HG02852 (cell line): ENCODE data around the gene TMEM244.
"Not testable (repeated sequence)": the region's sequence is repeated elsewhere in the genome, so short reads cannot be mapped to it uniquely, and the experiment has no call there.

Experiments used
- ATAC-seq: cut with Tn5 transposase; IDR thresholded peaks from one replicate; pipeline ENCODE4 v1.9.1; 2021; ENCODE audit warnings: mild to moderate bottlenecking, moderate library complexity; ENCODE audit not compliant: unreplicated experiment

The TMEM244 gene

DNA sequence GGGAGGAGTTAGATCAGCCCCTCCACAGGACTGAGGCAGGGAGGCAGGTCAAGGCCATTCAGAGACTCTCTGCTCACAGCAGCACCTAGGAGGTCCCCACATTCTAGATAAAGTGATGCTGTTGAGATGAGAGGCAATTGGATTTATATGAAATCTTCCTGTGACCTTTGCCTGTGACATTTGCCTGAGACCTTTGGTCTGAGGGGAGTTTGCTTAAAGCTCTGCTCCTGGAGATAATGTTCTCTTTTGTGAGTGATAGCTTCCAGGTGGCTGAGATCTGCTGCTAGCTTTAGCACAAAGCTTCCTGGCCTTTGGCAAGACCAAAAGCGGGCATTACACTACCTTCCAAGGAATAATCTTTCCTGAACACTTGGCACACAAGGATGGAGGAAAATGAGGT is 43.3 kb downstream of the TMEM244 start:
- no peak for ATAC-seq

DNA sequence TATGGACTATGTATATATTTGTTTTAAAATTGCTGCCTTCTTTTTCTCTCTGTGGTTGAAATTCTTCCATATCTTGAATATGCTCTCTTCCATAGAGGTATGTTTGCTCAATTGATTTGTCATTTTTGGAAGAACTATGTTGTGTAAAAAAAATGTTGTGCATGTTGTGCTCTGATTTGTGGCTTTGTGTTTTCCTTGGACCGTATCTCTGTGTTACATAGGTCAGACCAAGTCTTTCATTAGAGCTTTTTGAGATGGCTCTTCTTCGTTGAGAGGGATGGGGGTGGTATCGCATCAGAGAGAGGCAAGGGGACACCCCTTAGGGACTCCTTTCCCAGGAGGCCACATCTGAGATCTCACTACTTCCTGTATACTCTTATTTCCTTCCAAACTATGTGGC is 43.8 kb downstream of the TMEM244 start:
- ATAC-seq: no peak

DNA sequence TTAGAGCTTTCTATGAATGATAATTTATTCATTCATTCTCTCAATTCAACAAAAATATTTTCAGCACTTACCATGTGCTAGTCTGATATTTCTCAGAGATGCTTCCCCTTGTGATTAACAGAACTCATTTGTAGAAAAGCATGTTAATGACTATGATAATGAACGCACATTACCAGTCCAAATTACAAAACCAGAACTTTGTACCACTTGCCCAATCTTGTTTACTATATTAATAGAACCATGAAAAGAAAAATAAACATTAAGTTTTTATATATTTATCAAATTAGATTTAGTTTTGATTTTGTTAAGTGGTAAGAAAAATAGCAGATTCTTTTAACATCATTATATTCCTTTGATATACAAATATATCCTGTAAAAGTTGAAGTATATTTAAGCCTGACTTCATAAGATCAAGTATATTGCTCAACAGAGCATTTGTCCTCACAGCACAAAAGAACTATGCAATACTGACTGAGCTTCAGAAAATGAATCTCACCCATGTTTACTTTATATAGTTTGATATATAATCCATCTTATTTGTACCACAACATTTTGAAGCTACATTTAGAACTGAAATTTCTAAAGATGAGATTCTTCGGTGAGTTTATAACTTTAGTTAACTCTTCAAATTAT is 48.9 kb downstream of the TMEM244 start:
- no peak for ATAC-seq

DNA sequence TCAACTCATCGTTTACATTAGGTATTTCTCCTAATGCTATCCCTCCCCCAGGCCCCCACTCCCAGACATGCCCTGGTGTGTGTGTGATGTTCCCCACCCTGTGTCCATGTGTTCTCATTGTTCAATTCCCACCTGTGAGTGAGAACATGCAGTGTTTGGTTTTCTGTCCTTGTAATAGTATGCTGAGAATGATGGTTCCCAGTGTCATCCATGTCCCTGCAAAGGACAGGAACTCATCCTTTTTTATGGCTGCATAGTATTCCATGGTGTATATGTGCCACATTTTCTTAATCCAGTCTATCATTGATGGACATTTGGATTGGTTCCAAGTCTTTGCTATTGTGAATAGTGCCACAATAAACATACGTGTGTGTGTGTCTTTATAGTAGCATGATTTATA is 54.0 kb downstream of the TMEM244 start:
- ATAC-seq: not testable (repeated sequence)

DNA sequence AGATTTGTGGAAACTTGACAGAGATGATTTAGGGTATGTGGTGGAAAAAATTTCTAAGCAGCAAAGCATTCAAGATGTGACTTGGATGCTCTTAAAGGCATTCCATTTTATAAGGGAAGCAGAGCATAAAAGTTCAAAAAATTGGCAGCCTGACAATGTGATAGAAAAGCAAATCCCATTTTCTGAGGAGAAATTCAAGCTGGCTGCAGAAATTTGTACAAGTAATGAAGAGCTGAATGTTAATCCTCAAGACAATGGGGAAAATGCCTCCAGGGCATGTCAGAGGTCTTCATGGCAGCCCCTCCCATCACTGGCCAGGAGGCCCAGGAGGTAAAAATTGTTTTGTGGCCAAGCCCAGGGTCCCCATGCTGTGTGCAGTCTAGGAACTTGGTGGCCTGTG is 58.2 kb downstream of the TMEM244 start:
- ATAC-seq: not testable (repeated sequence)

DNA sequence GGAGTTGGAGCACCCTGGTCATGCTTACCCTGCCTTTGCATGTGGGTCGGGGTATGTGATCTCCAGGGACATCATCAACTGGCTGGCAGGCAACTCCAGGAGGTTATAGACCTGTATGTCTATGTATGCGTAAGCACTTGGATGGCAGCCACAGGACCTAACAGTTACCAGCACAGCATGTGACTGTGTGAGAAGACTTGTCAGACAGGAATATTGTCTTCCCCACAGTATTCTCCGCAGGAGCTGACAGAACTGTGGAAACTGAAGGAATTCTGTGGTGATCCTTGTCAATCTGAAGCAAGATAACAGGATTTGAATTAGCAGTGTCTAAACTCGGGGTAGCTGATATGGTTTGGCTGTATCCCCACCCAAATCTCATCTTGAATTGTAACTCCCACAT is 59.2 kb downstream of the TMEM244 start:
- ATAC-seq: no peak

DNA sequence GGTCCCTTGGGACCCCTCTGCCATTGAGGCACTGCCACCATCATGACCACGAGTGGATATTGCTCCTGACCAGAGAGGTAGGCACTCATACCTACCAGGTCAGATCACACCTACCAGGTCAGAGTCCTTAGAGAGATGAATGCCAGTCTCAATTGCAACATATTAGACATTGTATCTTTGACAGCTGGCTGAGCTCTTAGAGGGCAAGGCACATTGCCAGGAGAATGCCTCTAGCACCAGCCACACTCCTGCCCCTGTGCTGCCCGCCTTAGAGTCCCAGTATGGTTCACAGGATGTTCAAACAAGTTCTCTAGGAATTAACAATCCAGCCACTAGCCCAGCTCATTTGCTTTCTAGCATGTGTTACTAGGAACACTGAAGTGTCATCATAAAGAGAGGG is 65.9 kb downstream of the TMEM244 start:
- no peak for ATAC-seq

DNA sequence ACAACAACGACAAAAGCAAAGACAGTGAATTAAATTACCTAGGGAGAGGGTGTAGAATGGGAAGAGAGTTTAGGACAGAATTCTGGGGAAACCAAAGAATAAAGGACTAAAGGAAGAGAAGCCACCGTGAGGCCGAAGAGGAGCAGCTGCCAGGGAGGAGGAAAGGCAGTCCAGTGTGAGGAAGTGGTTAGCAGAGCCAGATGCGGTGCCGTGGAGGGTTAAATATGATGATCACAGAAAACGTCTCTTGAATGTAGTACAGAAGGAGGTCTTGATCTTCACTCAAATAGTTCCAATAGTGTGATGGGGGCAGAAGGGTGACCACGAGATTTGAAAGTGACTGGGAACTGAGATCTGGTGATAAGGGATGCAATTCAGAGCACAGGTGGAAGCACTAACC is 67.7 kb downstream of the TMEM244 start:
- ATAC-seq: no peak

DNA sequence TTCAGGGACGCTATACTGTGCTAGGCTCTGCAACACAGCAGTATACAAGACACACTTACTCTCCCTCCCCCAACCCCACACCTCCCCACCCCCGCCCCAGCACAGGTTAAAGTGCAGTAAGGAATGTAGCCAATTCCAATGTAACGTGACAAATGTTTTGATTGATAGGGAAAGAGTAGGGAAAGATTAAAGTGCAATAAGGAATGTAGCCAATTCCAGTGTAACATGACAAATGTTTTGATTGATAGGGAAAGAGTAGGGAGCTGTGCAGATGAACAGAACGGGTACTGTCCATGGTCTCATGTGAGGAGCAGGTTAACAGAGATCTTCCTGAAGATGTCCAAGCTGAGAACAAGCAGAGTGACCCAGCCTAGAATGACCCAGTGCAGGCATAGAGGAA is 69.1 kb downstream of the TMEM244 start:
- no peak for ATAC-seq

DNA sequence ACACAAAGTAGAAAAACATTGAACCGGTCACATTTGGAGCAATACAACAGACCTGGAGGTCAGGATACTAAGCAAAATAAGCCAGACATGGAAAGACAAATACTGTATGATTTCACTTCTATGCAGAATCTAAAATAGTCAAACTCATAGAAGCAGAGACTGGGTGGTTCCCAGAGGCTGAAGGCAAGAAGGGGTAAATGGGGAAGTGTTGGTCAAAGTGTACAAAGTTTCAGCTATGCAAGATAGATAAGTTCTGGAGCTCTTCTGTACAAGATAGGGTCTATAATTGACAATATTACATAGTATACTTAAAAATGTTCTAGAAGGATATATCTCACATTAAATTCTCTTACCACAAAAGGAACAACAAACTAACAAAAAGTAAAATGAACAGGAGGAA is 70.3 kb downstream of the TMEM244 start:
- no peak for ATAC-seq

DNA sequence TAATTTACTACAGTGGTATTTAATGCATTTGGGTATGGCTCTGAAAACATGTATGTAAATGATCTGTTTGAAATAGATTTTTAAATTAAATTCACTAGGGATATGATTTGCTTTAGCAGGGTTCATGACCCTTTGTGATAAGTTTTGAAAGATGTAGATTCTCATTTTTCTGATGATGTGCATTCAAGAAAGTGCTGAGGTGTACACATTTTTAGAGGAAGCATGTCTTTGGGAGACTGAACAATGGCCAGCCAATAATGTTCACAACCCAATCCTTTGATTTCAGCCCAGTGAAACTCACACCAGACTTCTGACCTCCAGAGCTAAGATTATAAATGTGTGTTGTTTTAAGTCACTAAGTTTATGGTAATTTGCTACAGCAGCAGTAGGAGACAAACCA is 71.1 kb downstream of the TMEM244 start:
- no peak for ATAC-seq

DNA sequence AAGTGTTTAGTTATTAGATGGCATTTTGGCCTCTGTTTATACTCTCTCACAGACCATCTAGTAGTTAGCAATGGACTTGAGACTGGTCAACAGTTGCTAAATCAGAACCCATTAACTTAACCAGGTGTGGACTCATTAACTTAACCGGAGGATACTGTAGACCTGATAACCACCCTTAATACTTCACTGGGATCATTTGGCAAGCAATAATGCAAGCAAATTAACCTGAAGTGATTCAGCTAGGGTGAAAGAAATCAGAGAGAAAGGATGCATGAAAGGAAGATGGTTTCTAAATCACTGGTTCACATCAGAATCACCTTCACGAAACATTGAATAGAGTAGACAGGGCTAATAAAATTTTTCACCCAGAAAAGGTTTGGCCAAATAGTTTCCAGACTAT is 73.3 kb downstream of the TMEM244 start:
- ATAC-seq: no peak

DNA sequence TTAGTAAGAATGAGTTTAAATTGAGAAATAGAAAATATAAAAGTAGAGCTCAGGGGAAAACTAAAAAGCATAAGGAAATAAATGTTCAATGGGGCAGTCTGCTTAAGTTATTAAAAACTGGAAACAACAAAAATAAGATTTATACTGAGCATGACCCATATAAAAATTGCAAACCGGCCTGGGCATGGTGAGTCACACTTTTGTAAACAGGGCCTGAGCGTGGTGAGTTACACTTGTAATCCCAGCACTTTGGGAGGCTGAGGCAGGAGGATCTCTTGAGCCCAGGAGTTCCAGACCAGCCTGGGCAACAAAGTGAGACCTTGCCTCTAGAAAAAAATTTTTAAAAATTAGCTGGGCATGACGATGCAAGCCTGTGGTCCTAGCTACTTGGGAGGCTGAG is 74.6 kb downstream of the TMEM244 start:
- ATAC-seq: no peak

DNA sequence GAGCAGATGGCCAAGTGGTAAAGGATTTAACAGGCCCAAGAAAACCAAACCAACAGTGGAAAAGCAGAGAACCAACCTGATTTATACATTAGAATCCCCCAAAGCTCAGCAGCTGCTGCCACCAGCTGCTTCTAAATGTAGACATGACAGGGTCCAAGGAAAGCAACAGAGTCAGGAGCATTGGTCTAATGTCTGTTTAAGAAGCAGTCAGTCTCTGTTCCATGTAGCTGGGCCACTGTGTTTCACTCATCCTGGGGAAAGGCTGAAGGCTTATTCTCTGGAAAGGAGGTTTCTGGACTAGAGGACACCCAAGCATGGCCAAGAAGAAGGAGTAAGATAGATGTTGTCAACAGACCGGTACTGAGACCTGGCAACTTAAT is 75.4 kb downstream of the TMEM244 start:
- ATAC-seq: no peak

DNA sequence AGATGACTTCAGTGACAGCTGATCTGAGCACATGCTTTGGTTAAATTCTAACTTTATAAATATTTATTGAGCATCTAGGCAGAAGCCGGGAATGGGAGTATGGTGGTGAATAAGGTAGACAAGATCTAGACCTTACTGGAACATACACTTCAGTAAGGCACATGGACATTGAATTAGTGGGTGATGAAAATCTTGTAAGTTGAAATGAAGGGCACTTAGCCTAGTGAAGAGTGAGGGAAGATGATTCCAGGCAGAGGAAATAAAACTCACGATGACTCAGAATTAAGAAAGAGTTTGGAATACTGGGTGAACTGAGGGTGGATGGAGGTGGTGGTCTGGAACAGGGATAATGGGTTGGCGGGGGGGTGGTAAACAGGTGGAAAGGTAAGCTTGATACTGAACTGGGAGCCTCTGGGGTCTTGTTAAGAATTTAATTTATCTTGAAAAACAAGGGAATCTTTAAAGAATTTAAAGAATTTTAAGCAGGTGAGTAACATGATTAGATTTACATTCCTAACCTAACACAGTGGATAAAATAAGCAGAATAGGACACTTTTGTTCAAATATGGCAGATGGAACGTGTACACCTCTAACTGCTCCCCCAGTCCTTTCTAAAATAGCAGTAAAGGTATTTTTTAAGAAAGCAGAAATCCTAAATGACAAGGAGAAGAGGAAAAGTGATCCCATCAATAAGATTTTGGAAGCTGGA is 75.9 kb downstream of the TMEM244 start:
- no peak for ATAC-seq
